CD4-positive, alpha-beta T cell (primary cell): Measurements from ENCODE around the gene C13orf46. TPM values are rescaled to one million over a fixed set of nuclear protein-coding genes. Genes with fewer than 3 reads are reported as not detected.
A peak's percentile ranks its signal among the peaks of the same experiment; 100 is the strongest.

ENCODE experiments used
- ATAC-seq: fragments of 200-7000 bp; cut with Tn5 transposase; one replicate; pipeline ENCODE4 v1.10.0; 2022; ENCODE audit warnings: mild to moderate bottlenecking; ENCODE audit not compliant: poor library complexity
- CTCF ChIA-PET: fragments of 350-600 bp; sonication (Branson Sonifier 250); formaldehyde crosslinking; loops from one replicate; lab custom pipeline; 2021; ENCODE audit warnings: antibody characterized with exemption, inconsistent platforms; lab: Charles Lee
- POLR2A ChIA-PET: fragments of 350-600 bp; sonication (Branson Sonifier 250); formaldehyde crosslinking; loops from one replicate; lab custom pipeline; 2021; ENCODE audit warnings: antibody characterized with exemption, inconsistent platforms; lab: Charles Lee
- DNase-seq, 14 experiments: peaks; one replicate each; pipeline ENCODE4 v3.0.0-alpha.2; 2013 to 2020; ENCODE audit warnings: mixed read lengths in 2 of 14
- H3K27ac ChIP-seq, 2 donors: one replicate each; pipeline versions ENCODE4 v1.5.1 to v1.7.0; 2013; ENCODE audit warnings: low read length in 2 of 2, low read depth in 1 of 2, mild to moderate bottlenecking in 1 of 2
- H3K27me3 ChIP-seq, 2 experiments: 1 replicate in 1 of 2; 2 replicates in 1 of 2; pipeline versions ENCODE4 v1.6.1 to v1.7.0; 2013; ENCODE audit warnings: low read length in 2 of 2, control low read depth in 1 of 2, mild to moderate bottlenecking in 1 of 2, moderate library complexity in 1 of 2; ENCODE audit not compliant: insufficient read depth in 2 of 2, control insufficient read depth in 1 of 2
- H3K36me3 ChIP-seq: one replicate; pipeline ENCODE4 v1.6.1; 2013; ENCODE audit warnings: low read length, control low read depth; ENCODE audit not compliant: insufficient read depth
- H3K4me1 ChIP-seq: one replicate; pipeline ENCODE4 v1.6.1; 2013; ENCODE audit warnings: low read length, control low read depth; ENCODE audit not compliant: insufficient read depth
- H3K4me3 ChIP-seq: one replicate; pipeline ENCODE4 v1.5.1; 2013; ENCODE audit warnings: mild to moderate bottlenecking, low read length, moderate library complexity
- H3K9me3 ChIP-seq, 2 experiments: 1 replicate in 1 of 2; 2 replicates in 1 of 2; pipeline versions ENCODE4 v1.6.1 to v1.7.0; 2013; ENCODE audit warnings: low read length in 2 of 2, mild to moderate bottlenecking in 2 of 2, control low read depth in 1 of 2, moderate library complexity in 1 of 2; ENCODE audit not compliant: control insufficient read depth in 1 of 2, insufficient read depth in 1 of 2
- H3K27ac Mint-ChIP-seq: one replicate; pipeline ENCODE4 v1.8.0; 2020; ENCODE audit warnings: mixed read lengths
- H3K27me3 Mint-ChIP-seq: one replicate; pipeline ENCODE4 v1.8.0; 2021; ENCODE audit warnings: mixed read lengths
- H3K36me3 Mint-ChIP-seq: one replicate; pipeline ENCODE4 v1.8.0; 2021; ENCODE audit warnings: low read depth, mixed read lengths
- H3K4me1 Mint-ChIP-seq: one replicate; pipeline ENCODE4 v1.8.0; 2021; ENCODE audit warnings: low read depth, mixed read lengths
- H3K4me3 Mint-ChIP-seq: one replicate; pipeline ENCODE4 v1.8.0; 2020; ENCODE audit warnings: mild to moderate bottlenecking, mixed read lengths
- H3K9me3 Mint-ChIP-seq: one replicate; pipeline ENCODE4 v1.8.0; 2020; ENCODE audit warnings: mixed read lengths
- CTCF ChIP-seq: fragments of 200-600 bp; IDR thresholded peaks from one replicate; pipeline ENCODE4 v1.8.0; 2022; ENCODE audit warnings: antibody characterized with exemption, mild to moderate bottlenecking
- intact Hi-C, 2 experiments: fragments of 100-400 bp; cut with DNase I in 1 of 2; cut with micrococcal nuclease in 1 of 2; formaldehyde crosslinking; loops; one replicate each; pipeline versions ENCODE4 v1.15.1 to v1.9.0; 2023 to 2025; cut with DNase I, micrococcal nuclease
- total RNA-seq, 174 experiments: library from RNA in 2 of 174; stranded (reverse) in 2 of 174; gene quantifications; one replicate each; pipeline ENCODE4 v1.2.3 and lab custom pipeline; 2021 to 2026

C13orf46 gene
- total RNA-seq, 2 experiments from 2014 or later: 19.3 to 19.7 TPM

GRCh38 chr13:113954046-113954835 lies 19.6 kb downstream of the C13orf46 start:
- Histone ChIP-seq H3K27me3 (no peaks in the 10 kb centered on the region), H3K4me1 (peaks cover 13% of the 10 kb centered on the region), H3K9me3 (peaks cover 0 to 36% of the 10 kb centered on the region in 2 experiments), H3K36me3 (peaks cover 31% of the 10 kb centered on the region), H3K4me3 (no peak overlapping the region), H3K27ac (no peak overlapping the region)
- ATAC-seq (no peak), DNase-seq (no peak)
- H3K9me3 Mint-ChIP-seq: no peaks in the 10 kb centered on the region
- H3K27ac Mint-ChIP-seq: peak overlapping the region; percentile 53
- TF ChIP-seq CTCF: no peak
- H3K27me3 Mint-ChIP-seq: no peaks in the 10 kb centered on the region
- ChIA-PET CTCF (no interaction called here), POLR2A (no interaction called here)
- peaks cover 42% of the 10 kb centered on the region for H3K36me3 Mint-ChIP-seq
- H3K4me3 Mint-ChIP-seq: no peak overlapping the region
- no peaks in the 10 kb centered on the region for H3K4me1 Mint-ChIP-seq
- intact Hi-C loops: no loop called here

- no peaks in the 10 kb centered on the region for H3K4me1 Mint-ChIP-seq
- Histone ChIP-seq H3K9me3 (peaks cover 0 to 34% of the 10 kb centered on the region in 2 experiments), H3K4me1 (peaks cover 13% of the 10 kb centered on the region), H3K4me3 (no peak overlapping the region), H3K27ac (no peak overlapping the region), H3K27me3 (no peaks in the 10 kb centered on the region), H3K36me3 (peaks cover 31% of the 10 kb centered on the region)
- no peaks in the 10 kb centered on the region for H3K9me3 Mint-ChIP-seq
- H3K27me3 Mint-ChIP-seq: no peaks in the 10 kb centered on the region
- DNase-seq (no peak), ATAC-seq (no peak)
- intact Hi-C loops: no loop called here
- no peak for TF ChIP-seq CTCF
- ChIA-PET CTCF (no interaction called here), POLR2A (no interaction called here)
- H3K4me3 Mint-ChIP-seq: no peak overlapping the region
- H3K27ac Mint-ChIP-seq: peak overlapping the region; percentile 53
- H3K36me3 Mint-ChIP-seq: peaks cover 43% of the 10 kb centered on the region
Measured at GRCh38 chr13:113953561-113953960, 20.3 kb downstream of the C13orf46 start.

- Mint-ChIP-seq H3K36me3 (peaks cover 43% of the 10 kb centered on the region), H3K4me3 (no peak overlapping the region), H3K4me1 (no peaks in the 10 kb centered on the region), H3K27me3 (no peaks in the 10 kb centered on the region), H3K9me3 (no peaks in the 10 kb centered on the region), H3K27ac (no peak overlapping the region)
- Histone ChIP-seq H3K4me3 (no peak overlapping the region), H3K4me1 (peaks cover 13% of the 10 kb centered on the region), H3K27ac (no peak overlapping the region), H3K9me3 (peaks cover 0 to 30% of the 10 kb centered on the region in 2 experiments), H3K27me3 (no peaks in the 10 kb centered on the region), H3K36me3 (peaks cover 31% of the 10 kb centered on the region)
- ATAC-seq (no peak), DNase-seq (no peak)
- intact Hi-C loops: no loop called here
- TF ChIP-seq CTCF: no peak
- CTCF ChIA-PET: no interaction called here
- POLR2A ChIA-PET: no interaction called here
Measured at GRCh38 chr13:113952983-113953520, 20.8 kb downstream of the C13orf46 start.
